GM23338 (cell line): Measurements from ENCODE around the gene IHH. TPM values are rescaled to one million over a fixed set of nuclear protein-coding genes. Genes with fewer than 3 reads are reported as not detected.

ENCODE experiments used
- ATAC-seq: fragments of 200-7000 bp; cut with Tn5 transposase; 3 replicates; pipeline ENCODE4 v1.9.1; 2020
- DNase-seq: peaks from one replicate; pipeline ENCODE4 v3.0.0-alpha.2; 2015; ENCODE audit warnings: low spot score
- H2AFZ ChIP-seq: fragments of 200-600 bp; sonication (generic); 2 replicates; pipeline ENCODE4 v1.8.0; 2016; ENCODE audit warnings: antibody characterized with exemption, mild to moderate bottlenecking, moderate library complexity
- H3F3A ChIP-seq: fragments of 200-600 bp; sonication (generic); replicated peaks from 2 replicates; pipeline ENCODE4 v1.8.0; 2017; ENCODE audit warnings: antibody characterized with exemption, mixed run types, low read depth
- H3K27ac ChIP-seq: fragments of 200-600 bp; sonication (generic); 2 replicates; pipeline ENCODE4 v1.6.1; 2016; ENCODE audit warnings: low read depth
- H3K27me3 ChIP-seq: fragments of 200-600 bp; sonication (generic); 2 replicates; pipeline ENCODE4 v1.8.0; 2016; ENCODE audit warnings: mild to moderate bottlenecking, mixed run types, moderate library complexity; ENCODE audit not compliant: insufficient read depth
- H3K36me3 ChIP-seq: fragments of 200-600 bp; sonication (generic); 2 replicates; pipeline ENCODE4 v1.8.0; 2016; ENCODE audit warnings: mild to moderate bottlenecking; ENCODE audit not compliant: insufficient read depth
- H3K4me1 ChIP-seq: fragments of 200-600 bp; sonication (generic); 2 replicates; pipeline ENCODE4 v1.8.0; 2016; ENCODE audit warnings: mild to moderate bottlenecking, moderate library complexity; ENCODE audit not compliant: insufficient read depth
- H3K4me2 ChIP-seq: fragments of 200-600 bp; sonication (generic); 2 replicates; pipeline ENCODE4 v1.7.1; 2017; ENCODE audit warnings: mixed run types
- H3K4me3 ChIP-seq: fragments of 200-600 bp; sonication (generic); 2 replicates; pipeline ENCODE4 v1.6.1; 2016; ENCODE audit warnings: mixed run types
- H3K79me2 ChIP-seq: fragments of 200-600 bp; sonication (generic); replicated peaks from 2 replicates; pipeline ENCODE4 v1.8.0; 2017; ENCODE audit warnings: mild to moderate bottlenecking; ENCODE audit not compliant: insufficient read depth
- H3K9me2 ChIP-seq: fragments of 200-600 bp; sonication (generic); 2 replicates; pipeline ENCODE4 v1.8.0; 2017; ENCODE audit not compliant: insufficient read depth
- H4K20me1 ChIP-seq: fragments of 200-600 bp; sonication (generic); replicated peaks from 2 replicates; pipeline ENCODE4 v1.8.0; 2017; ENCODE audit warnings: mild to moderate bottlenecking; ENCODE audit not compliant: insufficient read depth
- H3K27ac Mint-ChIP-seq: 2 replicates; pipeline ENCODE4 v1.8.0; 2020; ENCODE audit warnings: inconsistent platforms, mild to moderate bottlenecking, moderate library complexity, mixed read lengths
- H3K27me3 Mint-ChIP-seq: 3 replicates; pipeline ENCODE4 v1.8.0; 2022; ENCODE audit warnings: low read depth, mild to moderate bottlenecking, moderate library complexity, mixed read lengths, inconsistent platforms; ENCODE audit not compliant: insufficient read depth, poor library complexity
- H3K36me3 Mint-ChIP-seq: 3 replicates; pipeline ENCODE4 v1.8.0; 2021; ENCODE audit warnings: low read depth, mild to moderate bottlenecking, inconsistent platforms, moderate library complexity, mixed read lengths
- H3K4me1 Mint-ChIP-seq: 3 replicates; pipeline ENCODE4 v1.8.0; 2020; ENCODE audit warnings: mild to moderate bottlenecking, inconsistent platforms, mixed read lengths
- H3K4me3 Mint-ChIP-seq: 3 replicates; pipeline ENCODE4 v1.8.0; 2021; ENCODE audit warnings: moderate library complexity, mild to moderate bottlenecking, inconsistent platforms, mixed read lengths
- H3K9me3 Mint-ChIP-seq: 3 replicates; pipeline ENCODE4 v1.8.0; 2020; ENCODE audit warnings: moderate library complexity, mild to moderate bottlenecking, inconsistent platforms, mixed read lengths
- CREB1 ChIP-seq: fragments of 250-450 bp; sonication (Bioruptor Pico); IDR thresholded peaks from 2 replicates; pipeline ENCODE4 v1.5.0; 2020; ENCODE audit warnings: low read depth, mild to moderate bottlenecking, moderate library complexity
- EZH2 ChIP-seq: fragments of 200-600 bp; sonication (generic); IDR thresholded peaks from one replicate; pipeline ENCODE4 v1.8.0; 2017; ENCODE audit warnings: antibody characterized with exemption, mild to moderate bottlenecking, low read depth; ENCODE audit not compliant: unreplicated experiment
- EZH2phosphoT487 ChIP-seq: fragments of 200-600 bp; sonication (generic); IDR thresholded peaks from one replicate; pipeline ENCODE4 v1.8.1; 2018; ENCODE audit warnings: antibody characterized with exemption; ENCODE audit not compliant: unreplicated experiment
- JUNB ChIP-seq: IDR thresholded peaks from one replicate; pipeline ENCODE4 v1.6.1; 2016; ENCODE audit warnings: antibody characterized with exemption; ENCODE audit not compliant: unreplicated experiment
- NANOG ChIP-seq: IDR thresholded peaks from 2 replicates; pipeline ENCODE4 v1.6.1; 2016; ENCODE audit warnings: antibody characterized with exemption, borderline replicate concordance
- STAT1 ChIP-seq: IDR thresholded peaks from one replicate; pipeline ENCODE4 v1.6.1; 2016; ENCODE audit warnings: antibody characterized with exemption; ENCODE audit not compliant: unreplicated experiment
- ZNF114 ChIP-seq: fragments of 250-450 bp; sonication (Bioruptor Pico); IDR thresholded peaks from 2 replicates; pipeline ENCODE4 v1.5.0; 2020; ENCODE audit warnings: mild to moderate bottlenecking, moderate library complexity
- ZNF331 ChIP-seq: fragments of 250-450 bp; sonication (Bioruptor Pico); IDR thresholded peaks from 2 replicates; pipeline ENCODE4 v1.5.0; 2020; ENCODE audit warnings: low read depth, mild to moderate bottlenecking, moderate library complexity
- polyA plus RNA-seq: library from polyadenylated mRNA; unstranded; fragments of >200 nt; fragmentation: Nextera tagmentation; extraction: Ambion mirVana; gene quantifications from 2 replicates; pipeline ENCODE4 v1.2.1, GENCODE V29; 2016
- total RNA-seq: library from RNA; depleted of rRNA; stranded (reverse); fragments of >200 nt; shearing (Covaris generic); gene quantifications from 2 replicates; pipeline ENCODE4 v1.2.3, GENCODE V29; 2014
- TF ChIP-seq, protein P1 (sequence below), 2 experiments: fragments of 200-600 bp in 1 of 2; sonication (generic) in 1 of 2; conservative IDR thresholded peaks; 2 replicates each; pipeline versions ENCODE4 v1.5.1 to v1.6.1; 2016 to 2017; ENCODE audit warnings: antibody characterized with exemption in 2 of 2, low read depth in 2 of 2, mild to moderate bottlenecking in 2 of 2, moderate library complexity in 1 of 2
- TF ChIP-seq, protein P2 (sequence below): IDR thresholded peaks from one replicate; pipeline ENCODE4 v1.6.1; 2018; ENCODE audit warnings: antibody characterized with exemption; ENCODE audit not compliant: unreplicated experiment
- TF ChIP-seq, protein P3 (sequence below): IDR thresholded peaks from 2 replicates; pipeline ENCODE4 v1.6.1; 2016; ENCODE audit warnings: antibody characterized with exemption

Gene IHH
- total and polyA plus RNA-seq, 2 experiments from 2014 or later: not detected

DNA sequence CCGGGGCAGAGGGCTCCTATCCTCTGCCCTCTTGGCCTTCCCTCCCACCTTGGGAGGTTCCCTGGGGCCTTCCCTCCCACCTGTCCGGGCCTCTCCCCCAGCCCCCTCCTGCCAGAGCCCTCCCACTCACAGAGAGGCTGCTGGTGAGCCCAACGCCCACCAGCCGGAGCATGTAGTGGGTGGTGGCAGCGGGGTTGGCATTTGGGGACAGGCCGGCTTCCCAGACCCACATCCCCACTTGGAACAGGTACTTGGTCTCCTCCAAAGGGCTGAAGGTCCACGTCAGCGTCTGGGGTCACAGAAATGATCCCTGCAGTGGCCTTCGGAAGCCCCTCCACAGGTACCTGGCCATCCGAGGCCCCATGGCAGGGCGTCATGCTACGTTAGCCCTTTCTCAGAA, 38.7 kb downstream of the IHH start:
- no peaks in the 10 kb centered on the region for H3K9me2 ChIP-seq
- TF ChIP-seq, protein P1, sequence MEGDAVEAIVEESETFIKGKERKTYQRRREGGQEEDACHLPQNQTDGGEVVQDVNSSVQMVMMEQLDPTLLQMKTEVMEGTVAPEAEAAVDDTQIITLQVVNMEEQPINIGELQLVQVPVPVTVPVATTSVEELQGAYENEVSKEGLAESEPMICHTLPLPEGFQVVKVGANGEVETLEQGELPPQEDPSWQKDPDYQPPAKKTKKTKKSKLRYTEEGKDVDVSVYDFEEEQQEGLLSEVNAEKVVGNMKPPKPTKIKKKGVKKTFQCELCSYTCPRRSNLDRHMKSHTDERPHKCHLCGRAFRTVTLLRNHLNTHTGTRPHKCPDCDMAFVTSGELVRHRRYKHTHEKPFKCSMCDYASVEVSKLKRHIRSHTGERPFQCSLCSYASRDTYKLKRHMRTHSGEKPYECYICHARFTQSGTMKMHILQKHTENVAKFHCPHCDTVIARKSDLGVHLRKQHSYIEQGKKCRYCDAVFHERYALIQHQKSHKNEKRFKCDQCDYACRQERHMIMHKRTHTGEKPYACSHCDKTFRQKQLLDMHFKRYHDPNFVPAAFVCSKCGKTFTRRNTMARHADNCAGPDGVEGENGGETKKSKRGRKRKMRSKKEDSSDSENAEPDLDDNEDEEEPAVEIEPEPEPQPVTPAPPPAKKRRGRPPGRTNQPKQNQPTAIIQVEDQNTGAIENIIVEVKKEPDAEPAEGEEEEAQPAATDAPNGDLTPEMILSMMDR (conservative IDR thresholded peaks at IDR 0.05; ENCODE audit: low read depth in 2 of 2): no peak
- TF ChIP-seq ZNF331: no peak
- no peak for TF ChIP-seq ZNF114 (CRISPR knock-in tag)
- TF ChIP-seq STAT1: no peak
- no peak for TF ChIP-seq EZH2phosphoT487
- no peak for TF ChIP-seq JUNB
- TF ChIP-seq, protein P2, sequence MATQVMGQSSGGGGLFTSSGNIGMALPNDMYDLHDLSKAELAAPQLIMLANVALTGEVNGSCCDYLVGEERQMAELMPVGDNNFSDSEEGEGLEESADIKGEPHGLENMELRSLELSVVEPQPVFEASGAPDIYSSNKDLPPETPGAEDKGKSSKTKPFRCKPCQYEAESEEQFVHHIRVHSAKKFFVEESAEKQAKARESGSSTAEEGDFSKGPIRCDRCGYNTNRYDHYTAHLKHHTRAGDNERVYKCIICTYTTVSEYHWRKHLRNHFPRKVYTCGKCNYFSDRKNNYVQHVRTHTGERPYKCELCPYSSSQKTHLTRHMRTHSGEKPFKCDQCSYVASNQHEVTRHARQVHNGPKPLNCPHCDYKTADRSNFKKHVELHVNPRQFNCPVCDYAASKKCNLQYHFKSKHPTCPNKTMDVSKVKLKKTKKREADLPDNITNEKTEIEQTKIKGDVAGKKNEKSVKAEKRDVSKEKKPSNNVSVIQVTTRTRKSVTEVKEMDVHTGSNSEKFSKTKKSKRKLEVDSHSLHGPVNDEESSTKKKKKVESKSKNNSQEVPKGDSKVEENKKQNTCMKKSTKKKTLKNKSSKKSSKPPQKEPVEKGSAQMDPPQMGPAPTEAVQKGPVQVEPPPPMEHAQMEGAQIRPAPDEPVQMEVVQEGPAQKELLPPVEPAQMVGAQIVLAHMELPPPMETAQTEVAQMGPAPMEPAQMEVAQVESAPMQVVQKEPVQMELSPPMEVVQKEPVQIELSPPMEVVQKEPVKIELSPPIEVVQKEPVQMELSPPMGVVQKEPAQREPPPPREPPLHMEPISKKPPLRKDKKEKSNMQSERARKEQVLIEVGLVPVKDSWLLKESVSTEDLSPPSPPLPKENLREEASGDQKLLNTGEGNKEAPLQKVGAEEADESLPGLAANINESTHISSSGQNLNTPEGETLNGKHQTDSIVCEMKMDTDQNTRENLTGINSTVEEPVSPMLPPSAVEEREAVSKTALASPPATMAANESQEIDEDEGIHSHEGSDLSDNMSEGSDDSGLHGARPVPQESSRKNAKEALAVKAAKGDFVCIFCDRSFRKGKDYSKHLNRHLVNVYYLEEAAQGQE: no peak
- TF ChIP-seq, protein P3, sequence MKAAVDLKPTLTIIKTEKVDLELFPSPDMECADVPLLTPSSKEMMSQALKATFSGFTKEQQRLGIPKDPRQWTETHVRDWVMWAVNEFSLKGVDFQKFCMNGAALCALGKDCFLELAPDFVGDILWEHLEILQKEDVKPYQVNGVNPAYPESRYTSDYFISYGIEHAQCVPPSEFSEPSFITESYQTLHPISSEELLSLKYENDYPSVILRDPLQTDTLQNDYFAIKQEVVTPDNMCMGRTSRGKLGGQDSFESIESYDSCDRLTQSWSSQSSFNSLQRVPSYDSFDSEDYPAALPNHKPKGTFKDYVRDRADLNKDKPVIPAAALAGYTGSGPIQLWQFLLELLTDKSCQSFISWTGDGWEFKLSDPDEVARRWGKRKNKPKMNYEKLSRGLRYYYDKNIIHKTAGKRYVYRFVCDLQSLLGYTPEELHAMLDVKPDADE: no peak
- TF ChIP-seq EZH2: no peak
- no peak for TF ChIP-seq CREB1 (CRISPR knock-in tag)
- Mint-ChIP-seq H3K4me3 (no peak overlapping the region), H3K4me1 (no peaks in the 10 kb centered on the region; the same call in 2 of the 3 replicates), H3K9me3 (no peaks in the 10 kb centered on the region), H3K27me3 (peaks cover 3% of the 10 kb centered on the region), H3K27ac (no peak overlapping the region), H3K36me3 (no peaks in the 10 kb centered on the region)
- no peaks in the 10 kb centered on the region for H3K79me2 ChIP-seq
- H3F3A ChIP-seq: no peaks in the 10 kb centered on the region
- no peak overlapping the region for H3K4me2 ChIP-seq
- no peaks in the 10 kb centered on the region for H4K20me1 ChIP-seq
- no peaks in the 10 kb centered on the region for H3K36me3 ChIP-seq
- no peaks in the 10 kb centered on the region for H3K27me3 ChIP-seq
- no peak overlapping the region for H2AFZ ChIP-seq
- no peak overlapping the region for H3K27ac ChIP-seq
- no peak overlapping the region for H3K4me3 ChIP-seq
- DNase-seq: no peak
- H3K4me1 ChIP-seq: no peaks in the 10 kb centered on the region
- no peak for ATAC-seq

DNA sequence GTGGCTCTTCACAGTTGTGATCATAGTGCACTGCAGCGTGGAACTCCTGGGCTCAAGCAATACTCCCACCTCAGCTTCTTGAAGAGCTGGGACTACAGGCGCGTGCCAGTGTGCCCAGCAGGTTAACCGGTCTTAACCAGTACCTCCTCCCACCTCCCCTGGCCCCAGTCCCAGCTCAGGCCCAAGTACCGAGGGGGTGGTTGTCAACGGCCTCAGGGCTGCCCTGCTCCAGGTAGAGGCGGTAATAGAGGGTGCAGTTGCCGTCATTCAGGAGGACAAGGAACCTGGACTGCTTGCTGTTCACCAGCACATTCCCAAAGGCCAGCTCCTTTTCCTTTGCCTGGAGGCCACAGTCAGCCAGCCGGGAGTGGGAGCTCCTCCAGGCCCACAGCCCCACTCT, 39.1 kb downstream of the IHH start:
- H4K20me1 ChIP-seq: no peaks in the 10 kb centered on the region
- H3K9me2 ChIP-seq: no peaks in the 10 kb centered on the region
- H3K79me2 ChIP-seq: no peaks in the 10 kb centered on the region
- no peak overlapping the region for H3K4me3 Mint-ChIP-seq
- DNase-seq (no peak), ATAC-seq (no peak)
- no peak overlapping the region for H3K27ac Mint-ChIP-seq
- no peaks in the 10 kb centered on the region for H3F3A ChIP-seq
- H3K27ac ChIP-seq: no peak overlapping the region
- no peak overlapping the region for H3K4me2 ChIP-seq
- H3K9me3 Mint-ChIP-seq: no peaks in the 10 kb centered on the region
- TF ChIP-seq, protein P1 (conservative IDR thresholded peaks at IDR 0.05; ENCODE audit: low read depth in 2 of 2): no peak
- no peak for TF ChIP-seq ZNF331
- no peak for TF ChIP-seq EZH2
- TF ChIP-seq EZH2phosphoT487: no peak
- no peak for TF ChIP-seq NANOG
- TF ChIP-seq JUNB: no peak
- no peak for TF ChIP-seq CREB1 (CRISPR knock-in tag)
- TF ChIP-seq STAT1: no peak
- TF ChIP-seq, protein P3: no peak
- no peak for TF ChIP-seq ZNF114 (CRISPR knock-in tag)
- H3K36me3 Mint-ChIP-seq: no peaks in the 10 kb centered on the region
- H3K27me3 Mint-ChIP-seq: peaks cover 3% of the 10 kb centered on the region
- no peaks in the 10 kb centered on the region for H3K27me3 ChIP-seq
- H3K4me1 Mint-ChIP-seq: no peaks in the 10 kb centered on the region; the same call in 2 of the 3 replicates
- H3K4me1 ChIP-seq: no peaks in the 10 kb centered on the region
- no peaks in the 10 kb centered on the region for H3K36me3 ChIP-seq
- no peak overlapping the region for H2AFZ ChIP-seq
- H3K4me3 ChIP-seq: no peak overlapping the region
